Measurements from ENCODE around the gene PDE4B. TPM values are rescaled to one million over a fixed set of nuclear protein-coding genes. Genes with fewer than 3 reads are reported as not detected.

The PDE4B gene
- total and polyA plus RNA-seq, 10 of the 15 experiments (the other 5 are each of a cell fraction or from before 2014, with no cell fraction given): 3.0 to 13.2 (median 5.7) TPM

DNA sequence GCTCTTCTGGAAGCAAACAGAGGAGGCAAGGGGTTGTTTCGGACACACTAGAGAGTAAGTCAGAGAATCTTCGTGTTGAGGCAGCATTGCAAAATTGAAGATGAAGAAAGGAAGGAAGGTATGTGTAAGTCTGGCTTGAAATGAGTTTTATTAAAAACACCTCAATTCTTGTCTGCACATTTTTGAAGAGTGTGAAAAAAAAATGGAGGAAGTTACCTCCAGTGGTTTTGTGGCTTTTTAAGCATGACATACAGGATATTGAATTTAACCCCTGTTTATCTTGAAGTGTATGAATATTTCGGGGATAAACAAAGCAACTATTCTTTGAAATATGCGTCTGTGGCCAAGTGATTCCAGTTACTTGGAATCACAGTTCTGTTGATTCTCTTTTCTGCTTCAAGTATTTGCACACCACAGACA lies 538.0 kb downstream of the PDE4B start (continued):
- TF ChIP-seq RELB (IDR thresholded peaks at IDR 0.05; ENCODE audit: low read depth) (peak; percentile 65; the same call in 1 of the 2 replicates), CBX5 (IDR thresholded peaks at IDR 0.05; ENCODE audit: low read depth) (no peak), EP300 (IDR thresholded peaks at IDR 0.05; ENCODE audit: borderline replicate concordance in 1 of 2, control insufficient read depth in 1 of 2, low read depth in 2 of 2, low read length in 2 of 2) (peak; percentile 32 to 69; a peak in 2 of 4 replicates), BRCA1 (IDR thresholded peaks at IDR 0.05; ENCODE audit: low read depth, low read length) (no peak), RUNX3 (IDR thresholded peaks at IDR 0.05; ENCODE audit: low read length) (peak; percentile 92), WRNIP1 (IDR thresholded peaks at IDR 0.05; ENCODE audit: borderline replicate concordance, low read depth, low read length) (no peak), ZNF24 (IDR thresholded peaks at IDR 0.05) (peak; percentile 31; the same call in 1 of the 2 replicates), NR2F1 (conservative IDR thresholded peaks at IDR 0.05) (no peak; the same call in 1 of the 2 replicates), DPF2 (IDR thresholded peaks at IDR 0.05) (peak; percentile 54; the same call in 1 of the 2 replicates), IKZF2 (IDR thresholded peaks at IDR 0.05) (peak; percentile 74 to 87), ESRRA (IDR thresholded peaks at IDR 0.05; ENCODE audit: low read length) (no peak), POLR2AphosphoS2 (IDR thresholded peaks at IDR 0.05; ENCODE audit: low read depth, low read length) (no peak), ZNF274 (IDR thresholded peaks at IDR 0.05; ENCODE audit: insufficient read depth, insufficient read length) (no peak), JUNB (IDR thresholded peaks at IDR 0.05) (0 out of 2 replicates have a peak, but pooled peaks have one; percentile 13), SUZ12 (IDR thresholded peaks at IDR 0.05; ENCODE audit: unreplicated experiment) (no peak), SIX5 (IDR thresholded peaks at IDR 0.05; ENCODE audit: low read depth, low read length, severe bottlenecking) (no peak), ETV6 (conservative IDR thresholded peaks at IDR 0.05 in 1 of 2, IDR thresholded peaks at IDR 0.05 in 1 of 2; ENCODE audit: borderline replicate concordance in 1 of 2, low read depth in 1 of 2) (peak in 1 of 2 experiments; percentile 15; a peak in 1 of 4 replicates), NFIC (IDR thresholded peaks at IDR 0.05; ENCODE audit: low read depth, low read length) (peak; percentile 53), HDAC2 (IDR thresholded peaks at IDR 0.05) (no peak), PML (IDR thresholded peaks at IDR 0.05; ENCODE audit: low read length) (no peak), HDGF (IDR thresholded peaks at IDR 0.05) (0 out of 2 replicates have a peak, but pooled peaks have one; percentile 27)
- TF ChIP-seq, protein P1, sequence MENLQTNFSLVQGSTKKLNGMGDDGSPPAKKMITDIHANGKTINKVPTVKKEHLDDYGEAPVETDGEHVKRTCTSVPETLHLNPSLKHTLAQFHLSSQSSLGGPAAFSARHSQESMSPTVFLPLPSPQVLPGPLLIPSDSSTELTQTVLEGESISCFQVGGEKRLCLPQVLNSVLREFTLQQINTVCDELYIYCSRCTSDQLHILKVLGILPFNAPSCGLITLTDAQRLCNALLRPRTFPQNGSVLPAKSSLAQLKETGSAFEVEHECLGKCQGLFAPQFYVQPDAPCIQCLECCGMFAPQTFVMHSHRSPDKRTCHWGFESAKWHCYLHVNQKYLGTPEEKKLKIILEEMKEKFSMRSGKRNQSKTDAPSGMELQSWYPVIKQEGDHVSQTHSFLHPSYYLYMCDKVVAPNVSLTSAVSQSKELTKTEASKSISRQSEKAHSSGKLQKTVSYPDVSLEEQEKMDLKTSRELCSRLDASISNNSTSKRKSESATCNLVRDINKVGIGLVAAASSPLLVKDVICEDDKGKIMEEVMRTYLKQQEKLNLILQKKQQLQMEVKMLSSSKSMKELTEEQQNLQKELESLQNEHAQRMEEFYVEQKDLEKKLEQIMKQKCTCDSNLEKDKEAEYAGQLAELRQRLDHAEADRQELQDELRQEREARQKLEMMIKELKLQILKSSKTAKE (IDR thresholded peaks at IDR 0.05; ENCODE audit: low read depth, poor library complexity, severe bottlenecking): peak; percentile 34
- TF ChIP-seq, protein P2, sequence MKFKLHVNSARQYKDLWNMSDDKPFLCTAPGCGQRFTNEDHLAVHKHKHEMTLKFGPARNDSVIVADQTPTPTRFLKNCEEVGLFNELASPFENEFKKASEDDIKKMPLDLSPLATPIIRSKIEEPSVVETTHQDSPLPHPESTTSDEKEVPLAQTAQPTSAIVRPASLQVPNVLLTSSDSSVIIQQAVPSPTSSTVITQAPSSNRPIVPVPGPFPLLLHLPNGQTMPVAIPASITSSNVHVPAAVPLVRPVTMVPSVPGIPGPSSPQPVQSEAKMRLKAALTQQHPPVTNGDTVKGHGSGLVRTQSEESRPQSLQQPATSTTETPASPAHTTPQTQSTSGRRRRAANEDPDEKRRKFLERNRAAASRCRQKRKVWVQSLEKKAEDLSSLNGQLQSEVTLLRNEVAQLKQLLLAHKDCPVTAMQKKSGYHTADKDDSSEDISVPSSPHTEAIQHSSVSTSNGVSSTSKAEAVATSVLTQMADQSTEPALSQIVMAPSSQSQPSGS (IDR thresholded peaks at IDR 0.05; ENCODE audit: low read length): peak; percentile 67; the same call in 1 of the 2 replicates

Measured in GM12878 (cell line).